Stimulated activated CD4-positive, alpha-beta T cell treated with anti-CD3 and anti-CD28 coated beads, Interleukin-4, amount 100 ng/mL, for 24 hours (primary cell): ENCODE results near the gene RNF149.
A peak's percentile ranks its signal among the peaks of the same experiment; 100 is the strongest.
"Not testable (repeated sequence)": the region's sequence is repeated elsewhere in the genome, so short reads cannot be mapped to it uniquely, and the experiment has no call there.

ENCODE experiments used
- DNase-seq: peaks from one replicate; pipeline ENCODE4 v3.0.0-alpha.2; 2020

The RNF149 gene

DNA sequence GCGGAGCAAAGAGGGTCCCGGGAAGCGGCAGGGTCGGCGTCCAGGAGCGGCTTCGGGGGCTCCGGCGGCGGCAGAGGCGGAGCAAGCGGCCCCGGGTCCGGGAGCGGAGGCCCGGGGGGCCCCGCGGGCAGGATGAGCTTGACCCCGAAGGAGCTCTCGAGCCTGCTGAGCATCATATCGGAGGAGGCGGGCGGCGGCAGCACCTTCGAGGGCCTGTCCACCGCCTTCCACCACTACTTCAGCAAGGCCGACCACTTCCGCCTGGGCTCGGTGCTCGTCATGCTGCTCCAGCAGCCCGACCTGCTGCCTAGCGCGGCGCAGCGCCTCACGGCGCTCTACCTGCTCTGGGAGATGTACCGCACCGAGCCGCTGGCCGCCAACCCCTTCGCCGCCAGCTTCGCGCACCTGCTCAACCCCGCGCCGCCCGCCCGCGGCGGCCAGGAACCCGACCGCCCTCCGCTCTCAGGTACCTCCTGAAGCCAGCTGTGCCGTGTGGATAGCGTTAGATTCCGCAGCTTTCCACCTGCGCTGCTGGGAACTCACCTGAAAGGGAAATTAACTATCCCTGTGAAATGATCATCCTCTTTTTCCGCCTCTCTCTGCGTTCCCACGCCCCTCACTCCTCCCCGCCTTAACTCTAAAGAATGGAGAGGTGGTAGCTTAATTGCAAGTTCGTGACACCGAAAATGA lies 55.3 kb downstream of the RNF149 start:
- DNase-seq = peak; percentile 71

DNA sequence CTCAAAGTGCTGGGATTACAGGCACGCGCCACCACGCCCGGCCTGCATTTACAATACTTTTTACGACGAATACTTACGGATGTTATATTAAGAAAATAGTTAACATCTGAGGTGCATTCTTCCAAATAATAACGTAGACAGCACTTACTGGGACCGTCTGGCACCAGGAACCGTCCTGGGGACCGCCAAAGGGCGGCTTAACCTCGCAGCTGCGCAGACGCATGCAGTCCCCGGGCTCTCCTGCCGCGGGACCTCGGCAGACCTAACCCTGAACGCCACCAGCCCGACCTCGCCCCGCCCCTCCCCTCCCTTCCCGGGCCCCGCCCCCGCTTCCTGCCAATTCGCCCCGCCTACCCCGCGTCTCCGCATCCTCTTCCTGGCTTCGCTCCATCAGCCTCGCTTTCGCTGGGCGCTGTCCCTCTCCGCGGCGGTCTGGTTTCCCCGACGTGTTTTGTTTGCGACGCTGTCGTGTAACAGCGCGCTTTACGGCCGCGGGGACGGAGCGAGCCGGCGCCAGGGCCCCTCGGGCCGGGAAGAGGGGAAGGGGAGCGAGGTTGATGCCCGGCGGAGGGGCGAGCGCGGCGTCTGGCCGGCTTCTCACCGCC lies 56.0 kb downstream of the RNF149 start, which contains the start of gene CNOT11:
CNOT11 (plus strand) TSS at position 479 of the 605 bp plus-strand sequence; CDS start at position 558, 79 bp downstream.
- DNase-seq = peak; percentile 99

DNA sequence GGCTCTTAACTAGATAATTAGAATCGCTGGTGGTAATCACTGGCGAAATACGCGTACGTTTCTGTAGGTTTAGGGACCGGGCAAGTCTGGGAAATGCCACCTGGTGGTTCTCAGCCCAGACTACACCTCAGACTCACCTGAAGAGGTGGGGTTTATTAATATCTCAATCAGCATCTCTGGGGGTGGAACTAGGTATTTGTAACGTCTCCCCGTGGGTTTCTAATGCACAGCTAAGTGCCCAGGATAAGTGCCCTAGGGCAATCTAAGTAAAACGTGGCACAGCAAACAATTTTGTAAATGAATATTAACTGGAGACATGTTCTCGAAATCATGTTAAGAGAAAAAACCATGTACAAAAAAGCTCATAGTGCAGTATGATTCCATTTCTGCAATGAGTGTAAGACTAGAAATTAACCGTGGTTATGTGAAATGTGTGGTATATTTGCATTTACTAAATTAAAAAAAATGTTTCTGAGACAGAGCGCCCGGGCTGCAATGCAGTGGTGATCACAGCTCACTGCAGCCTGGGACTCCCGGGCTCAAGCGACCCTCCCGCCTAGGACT lies 56.6 kb downstream of the RNF149 start:
- peak; percentile 18 for DNase-seq

DNA sequence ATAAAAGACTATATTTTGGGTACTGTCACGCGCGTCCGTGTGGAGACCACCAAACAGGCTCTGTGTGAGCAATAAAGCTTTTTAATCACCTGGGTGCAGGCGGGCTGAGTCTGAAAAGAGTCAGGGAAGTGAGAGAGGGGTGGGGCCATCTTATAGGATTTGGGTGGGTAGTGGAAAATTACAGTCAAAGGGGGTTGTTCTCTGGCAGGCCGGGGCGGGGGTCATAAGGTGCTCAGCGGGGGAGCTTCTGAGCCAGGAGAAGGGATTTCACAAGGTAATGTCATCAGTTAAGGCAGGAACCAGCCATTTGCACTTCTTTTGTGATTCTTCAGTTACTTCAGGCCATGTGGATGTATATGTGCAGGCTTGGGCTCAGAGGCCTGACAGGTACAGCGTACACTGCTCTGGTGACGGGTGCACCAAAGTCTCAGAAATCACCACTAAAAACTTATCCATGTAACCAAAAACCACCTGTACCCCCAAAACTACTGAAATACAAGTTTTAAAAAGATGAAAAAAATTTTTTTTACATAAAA lies 57.2 kb downstream of the RNF149 start:
- DNase-seq = not testable (repeated sequence)

DNA sequence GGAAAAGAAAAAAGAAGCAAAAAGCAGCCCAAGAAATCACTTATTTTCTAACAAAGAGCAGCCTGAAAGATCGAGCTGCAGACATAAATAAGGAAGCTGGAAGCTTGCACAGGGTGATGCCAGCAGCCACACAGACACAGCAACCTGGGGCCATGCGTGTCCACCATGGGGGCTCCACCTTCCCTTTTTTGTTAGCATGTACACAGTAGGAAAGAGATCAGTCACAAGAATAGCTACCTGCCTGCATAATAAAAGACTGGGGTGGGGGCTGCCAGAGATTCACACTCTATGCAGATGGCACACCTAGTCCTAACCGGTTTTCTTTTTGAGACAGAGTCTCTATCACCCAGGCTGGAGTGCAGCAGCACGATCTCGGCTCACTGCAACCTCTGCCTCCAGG lies 58.7 kb downstream of the RNF149 start:
- no peak for DNase-seq

DNA sequence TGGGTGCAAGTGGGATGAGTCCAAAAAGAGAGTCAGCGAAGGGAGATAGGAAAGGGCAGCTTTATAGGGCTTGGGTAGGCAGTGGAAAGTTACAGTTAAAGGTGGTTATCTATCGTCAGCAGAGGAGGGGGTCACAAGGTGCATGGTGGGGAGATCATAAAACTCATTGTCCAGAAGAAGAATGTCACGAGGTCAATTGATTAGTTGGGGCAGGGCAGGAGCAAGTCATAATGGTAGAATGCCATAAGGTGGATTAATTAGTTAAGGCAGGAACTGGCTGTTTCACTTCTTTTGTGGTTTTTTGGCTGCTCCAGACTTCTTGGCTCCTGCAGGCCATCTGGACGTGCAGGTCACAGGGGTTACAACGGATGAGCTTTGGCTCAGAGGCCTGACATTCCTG lies 59.7 kb downstream of the RNF149 start:
- not testable (repeated sequence) for DNase-seq

DNA sequence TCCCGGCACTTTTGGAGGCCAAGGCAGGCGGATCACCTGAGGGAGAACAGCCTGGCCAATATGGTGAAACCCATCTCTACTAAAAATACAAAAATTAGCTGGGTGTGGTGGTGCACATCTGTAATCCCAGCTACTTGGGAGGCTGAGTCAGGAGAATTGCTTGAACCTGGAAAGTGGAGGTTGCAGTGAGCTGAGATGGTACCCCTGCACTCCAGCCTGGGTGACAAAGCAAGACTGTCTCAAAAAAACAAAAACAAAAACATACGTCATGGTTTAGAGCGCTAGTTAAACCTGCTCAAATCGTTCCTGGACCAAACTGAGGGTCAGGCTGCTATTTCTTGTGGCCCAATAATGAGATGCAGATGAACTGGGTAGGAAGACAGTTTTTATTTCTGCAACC lies 63.0 kb downstream of the RNF149 start:
- DNase-seq = not testable (repeated sequence)

DNA sequence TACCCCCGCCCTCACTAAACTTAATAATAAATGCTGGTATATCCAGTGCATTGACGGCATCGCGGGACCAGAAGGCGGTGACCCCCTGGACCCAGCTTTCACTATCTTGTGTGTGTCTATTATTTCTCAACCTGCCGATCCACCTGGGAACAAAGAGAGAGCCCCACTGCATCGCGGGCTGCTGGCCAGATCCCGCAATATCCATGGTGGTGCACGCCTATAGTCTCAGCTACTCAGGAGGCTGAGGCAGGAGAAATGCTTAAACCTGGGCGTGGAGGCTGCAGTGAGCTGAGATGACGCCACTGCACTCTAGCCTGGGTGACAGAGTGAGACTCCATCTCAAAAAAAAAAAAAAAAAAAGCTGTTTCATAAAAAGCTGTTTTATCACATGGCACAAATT lies 63.6 kb downstream of the RNF149 start:
- not testable (repeated sequence) for DNase-seq

DNA sequence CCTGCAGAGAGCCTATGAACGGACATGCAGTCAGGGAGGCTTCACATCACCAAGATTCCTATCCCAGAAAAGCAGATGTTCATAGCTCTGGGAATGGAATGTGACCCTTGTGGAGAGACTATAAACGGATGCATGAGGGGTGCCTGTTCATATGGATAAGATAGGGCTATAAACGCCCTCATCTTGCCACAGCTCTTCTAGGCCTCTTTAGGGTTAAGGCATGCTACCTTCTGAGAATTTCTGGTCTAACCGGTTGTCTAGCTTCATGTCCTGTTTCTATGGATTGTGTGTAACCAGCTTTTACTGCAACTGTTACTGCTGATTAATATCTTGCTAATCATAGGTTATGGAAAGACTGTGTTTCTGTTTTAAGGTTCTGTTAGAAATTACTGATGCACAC lies 64.1 kb downstream of the RNF149 start:
- not testable (repeated sequence) for DNase-seq

DNA sequence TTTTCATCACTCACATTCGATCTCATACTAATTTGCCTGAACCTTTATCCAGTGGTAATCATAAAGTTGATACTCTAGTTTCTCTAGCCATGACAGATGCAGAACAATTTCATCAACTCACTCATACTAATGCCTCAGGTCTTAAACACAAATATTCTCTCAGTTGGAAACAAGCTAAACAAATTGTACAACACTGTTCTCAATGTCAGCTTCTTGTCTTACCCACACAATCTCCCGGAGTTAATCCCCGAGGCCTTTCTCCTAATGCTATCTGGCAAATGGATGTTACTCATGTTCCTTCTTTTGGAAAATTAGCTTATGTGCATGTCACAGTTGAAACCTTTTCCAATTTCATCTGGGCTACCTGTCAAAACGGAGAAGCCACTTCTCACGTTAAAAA lies 67.3 kb downstream of the RNF149 start:
- DNase-seq = no peak

DNA sequence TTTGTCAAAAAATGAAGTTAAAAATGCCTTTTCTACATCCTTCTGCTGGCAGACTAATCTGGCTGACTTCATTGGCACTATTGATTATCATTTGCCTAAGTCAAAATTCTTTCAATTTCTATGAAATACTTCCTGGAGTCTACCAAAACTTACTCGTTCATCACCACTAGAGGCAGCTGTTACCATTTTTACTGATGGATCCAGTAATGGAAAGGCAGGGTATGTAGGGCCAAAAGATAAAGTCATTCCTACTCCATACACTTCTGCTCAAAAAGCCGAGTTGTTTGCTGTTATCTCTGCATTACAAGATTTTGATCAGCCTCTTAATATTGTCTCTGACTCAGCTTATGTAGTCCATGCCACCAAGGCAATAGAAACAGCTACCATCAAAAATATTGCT lies 67.8 kb downstream of the RNF149 start:
- not testable (repeated sequence) for DNase-seq

DNA sequence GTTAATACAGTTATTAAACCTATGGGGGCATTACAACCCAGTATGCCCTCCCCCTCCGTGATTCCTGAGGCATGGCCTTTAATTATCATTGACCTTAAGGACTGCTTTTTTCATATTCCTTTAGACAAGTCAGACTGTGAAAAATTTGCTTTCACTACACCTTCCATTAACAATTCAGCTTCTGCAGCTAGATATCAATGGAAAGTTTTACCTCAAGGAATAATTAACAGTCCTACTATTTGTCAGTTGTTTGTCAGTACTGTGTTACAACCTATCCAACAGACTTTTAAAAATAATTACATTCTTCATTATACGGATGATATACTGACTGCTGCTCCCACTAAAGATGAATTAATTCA lies 68.8 kb downstream of the RNF149 start:
- not testable (repeated sequence) for DNase-seq

DNA sequence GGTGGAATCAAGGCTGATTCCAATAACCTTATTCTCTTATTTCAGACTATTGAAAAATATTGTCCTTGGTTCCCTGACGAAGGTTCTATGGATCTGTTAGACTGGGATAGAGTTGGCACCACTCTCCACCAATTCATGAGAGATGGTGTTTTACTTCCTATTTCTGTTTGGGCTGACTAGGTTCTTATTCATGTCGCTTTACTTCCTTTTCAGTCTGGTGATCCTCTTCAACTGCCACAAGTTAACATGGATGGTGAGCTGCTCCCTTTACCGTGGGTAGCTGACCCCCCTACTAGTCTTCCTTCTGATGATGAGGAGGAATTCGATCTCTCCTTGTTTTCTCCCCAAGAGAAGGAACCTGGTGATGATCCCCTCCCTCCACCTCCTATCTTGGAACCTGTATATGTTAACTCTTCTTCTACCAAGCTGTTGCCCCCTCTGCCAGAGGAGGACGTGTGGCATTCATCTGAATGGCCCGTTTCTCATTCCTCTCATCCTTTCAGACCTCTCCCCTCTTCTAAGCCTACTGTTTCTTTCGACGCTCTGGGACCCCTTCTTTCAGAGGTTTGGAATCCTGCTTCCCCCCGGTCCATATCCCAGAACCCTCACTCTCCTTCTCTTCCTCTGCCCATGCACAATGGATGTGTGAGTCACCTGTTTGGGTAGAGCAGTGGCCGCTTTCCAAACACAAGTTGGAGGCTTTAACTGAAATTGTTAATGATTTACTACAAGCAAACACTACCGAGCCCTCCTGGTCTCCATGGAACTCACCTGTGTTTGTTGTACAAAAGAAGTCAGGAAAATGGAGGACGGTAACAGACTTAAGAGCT lies 69.4 kb downstream of the RNF149 start:
- DNase-seq = no peak

DNA sequence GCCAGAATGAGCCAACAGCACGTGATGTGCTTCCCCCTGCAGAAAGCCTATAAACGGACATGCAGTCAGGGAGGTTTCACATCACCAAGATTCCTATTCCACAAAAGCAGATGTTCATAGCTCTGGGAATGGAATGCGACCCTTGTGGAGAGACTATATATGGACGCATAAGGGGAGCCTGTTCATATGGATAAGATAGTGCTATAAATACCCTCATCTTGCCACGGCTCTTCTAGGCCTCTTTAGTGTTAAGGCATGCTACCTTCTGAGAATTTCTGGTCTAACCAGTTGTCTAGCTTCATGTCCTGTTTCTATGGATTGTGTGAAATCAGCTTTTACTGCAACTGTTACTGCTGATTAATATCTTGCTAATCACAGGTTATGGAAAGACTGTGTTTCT lies 70.6 kb downstream of the RNF149 start:
- not testable (repeated sequence) for DNase-seq

DNA sequence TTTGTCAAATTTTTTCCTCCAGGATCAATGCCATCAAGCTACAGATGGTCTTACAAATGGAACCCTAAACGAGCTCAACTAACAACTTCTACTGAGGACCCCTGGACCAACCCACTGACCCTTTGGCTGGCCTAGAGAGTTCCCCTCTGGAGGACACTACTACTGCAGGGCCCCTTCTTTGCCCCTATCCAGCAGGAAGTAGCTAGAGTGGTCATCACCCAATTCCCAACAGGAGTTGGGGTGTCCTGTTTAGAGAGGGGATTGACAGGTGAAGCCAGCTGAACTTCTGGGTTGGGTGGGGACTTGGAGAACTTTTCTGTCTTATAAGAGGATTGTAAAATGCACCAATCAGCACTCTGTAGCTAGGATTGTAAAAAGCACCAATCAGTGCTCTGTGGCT lies 72.5 kb downstream of the RNF149 start:
- DNase-seq = not testable (repeated sequence)

DNA sequence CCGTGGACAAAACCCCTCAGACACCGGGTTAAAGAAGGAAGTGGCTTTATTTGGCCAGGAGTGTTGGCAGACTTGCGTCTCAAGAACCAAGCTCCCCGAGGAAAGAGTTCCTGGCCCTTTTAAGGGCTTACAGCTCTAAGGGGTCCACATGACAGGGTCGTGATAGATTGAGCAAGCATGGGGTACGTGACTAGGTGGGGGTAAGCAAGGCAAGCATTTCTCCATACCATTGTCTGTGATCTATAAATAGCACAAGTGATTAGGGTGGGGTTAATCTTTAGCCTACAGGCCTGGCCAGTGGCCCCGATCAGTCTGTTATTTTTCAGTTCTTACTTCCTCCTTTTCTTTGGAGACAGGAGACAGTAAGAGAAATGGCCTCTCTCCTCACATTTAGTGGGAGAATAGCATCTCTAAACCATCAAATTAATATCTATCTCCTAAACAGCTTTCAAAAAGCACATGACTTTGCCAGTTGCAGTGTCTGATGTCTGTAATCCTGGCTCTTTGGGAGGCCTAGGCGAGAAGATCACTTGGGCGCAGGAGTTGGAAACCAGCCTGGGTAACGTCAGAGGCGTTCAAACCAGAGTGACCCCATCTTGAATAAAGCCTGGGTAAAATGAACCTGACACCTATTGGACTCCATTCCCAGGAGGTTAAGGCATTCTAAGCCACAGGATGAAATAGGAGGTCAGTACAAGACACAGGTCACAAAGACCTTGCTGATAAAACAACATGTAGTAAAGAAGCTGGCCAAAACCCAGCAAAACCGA lies 74.1 kb downstream of the RNF149 start:
- no peak for DNase-seq

DNA sequence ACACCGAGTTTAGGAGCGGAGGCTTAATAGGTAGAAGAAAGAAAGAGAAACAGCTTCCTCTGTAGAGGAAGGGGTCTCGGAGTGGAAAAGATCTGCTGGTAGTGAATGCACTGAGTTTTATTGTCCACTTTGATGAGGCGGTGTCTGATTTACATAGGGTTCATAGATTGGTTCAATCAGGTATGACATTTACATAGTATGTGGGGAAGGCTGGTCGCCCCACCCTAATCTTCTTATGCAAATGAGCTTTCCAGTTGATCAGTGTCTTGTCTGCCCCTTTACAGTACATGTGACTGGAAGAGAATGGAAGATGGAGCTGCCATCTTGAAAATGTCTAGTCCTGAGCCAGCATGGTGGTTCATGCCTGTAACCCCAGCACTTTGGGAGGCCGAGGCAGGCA lies 75.7 kb downstream of the RNF149 start:
- no peak for DNase-seq

DNA sequence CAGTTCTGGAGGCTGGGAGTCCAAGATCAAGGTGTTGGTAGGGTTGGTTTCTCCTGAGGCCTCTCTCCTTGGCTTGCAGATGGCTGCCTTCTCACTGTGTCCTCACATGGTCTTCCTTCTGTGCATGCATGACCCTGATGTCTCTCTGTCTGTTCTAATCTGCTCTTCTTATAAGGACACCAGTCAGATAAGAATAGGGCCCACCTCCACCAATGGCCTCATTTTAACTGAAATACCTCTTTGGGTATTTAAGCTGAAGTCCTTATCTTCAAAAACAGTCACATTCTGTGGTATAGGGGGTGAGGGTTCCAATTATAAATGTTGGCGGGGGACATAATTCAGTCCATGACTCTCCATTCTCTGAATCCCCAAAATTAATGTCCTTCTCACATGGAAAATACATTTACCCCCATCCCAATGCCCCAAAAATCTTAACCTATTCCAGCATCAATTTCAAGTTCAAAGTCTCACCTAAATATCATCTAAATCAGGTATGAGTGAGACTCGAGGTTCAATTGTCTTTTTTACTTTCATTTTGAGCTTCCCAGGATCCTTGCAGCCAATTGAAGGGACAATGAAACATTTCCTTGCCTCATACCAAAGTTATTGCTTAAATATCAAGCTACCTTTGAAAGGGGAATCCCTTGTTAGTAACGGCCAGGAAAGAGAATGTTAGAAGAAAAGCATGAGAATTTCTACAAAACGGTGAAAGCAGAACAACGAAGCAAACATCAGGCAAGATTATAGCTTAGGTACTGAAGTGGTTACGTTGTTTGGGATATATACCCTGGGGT lies 76.4 kb downstream of the RNF149 start:
- DNase-seq = no peak

DNA sequence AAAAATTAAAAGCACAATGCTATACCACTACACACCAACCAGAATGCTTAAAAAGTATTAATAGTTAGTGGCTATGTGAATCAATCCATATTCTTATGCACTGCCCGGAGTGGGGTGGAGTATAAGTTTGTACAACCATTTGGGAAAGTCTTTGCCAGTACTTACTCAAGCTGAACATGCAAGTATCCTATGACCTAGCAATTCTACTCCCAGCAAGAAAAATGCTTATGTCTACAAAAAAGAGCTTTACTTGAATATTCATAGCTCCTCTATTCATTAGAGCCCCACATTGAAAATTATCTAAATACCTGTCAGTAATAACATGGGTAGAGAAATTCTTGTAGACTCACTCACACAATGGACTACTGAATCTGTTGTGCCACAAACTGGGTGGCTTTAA lies 77.3 kb downstream of the RNF149 start:
- DNase-seq = no peak

DNA sequence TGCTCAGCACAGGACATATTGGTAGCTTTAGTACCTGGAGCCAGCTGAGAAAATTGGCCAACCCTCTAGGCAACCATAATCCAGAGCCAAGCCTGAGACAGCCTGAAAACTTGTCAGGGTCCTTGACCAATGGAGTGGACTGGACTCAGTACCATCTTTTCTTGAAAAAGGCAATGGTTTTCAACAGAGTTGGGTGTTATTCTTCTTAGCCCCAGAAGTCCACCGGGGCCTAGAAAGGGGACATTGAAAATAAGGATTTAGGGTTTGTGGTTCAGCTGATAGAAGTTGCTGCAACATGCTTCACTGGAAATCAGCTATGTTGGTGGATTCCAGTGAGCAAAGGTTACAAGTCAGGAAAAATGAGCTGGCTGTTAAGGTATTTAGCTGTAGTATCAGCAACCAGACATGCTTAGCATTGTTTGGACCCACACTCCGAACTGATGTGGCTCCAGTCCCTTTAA lies 77.9 kb downstream of the RNF149 start:
- no peak for DNase-seq
